Sigmoid colon (tissue), 7 donors: ENCODE measurements around the gene ARHGEF19. TPM values are rescaled to one million over a fixed set of nuclear protein-coding genes. Genes with fewer than 3 reads are reported as not detected.
A peak's percentile ranks its signal among the peaks of the same experiment; 100 is the strongest.

ENCODE experiments used
- DNase-seq: peaks from one replicate; pipeline ENCODE4 v3.0.0-alpha.2; 2019
- H3K27ac ChIP-seq, 4 donors: fragments of 200-600 bp; sonication (generic); one replicate each; pipeline ENCODE4 v1.5.1; 2016 to 2019; ENCODE audit warnings: mild to moderate bottlenecking in 1 of 4
- H3K27me3 ChIP-seq, 3 donors: fragments of 200-600 bp; sonication (generic); one replicate each; pipeline ENCODE4 v1.5.1; 2019; ENCODE audit warnings: mild to moderate bottlenecking in 1 of 3
- H3K36me3 ChIP-seq, 4 donors: fragments of 200-600 bp; sonication (generic); one replicate each; pipeline ENCODE4 v1.5.1; 2016 to 2019
- H3K4me1 ChIP-seq, 4 donors: fragments of 200-600 bp; sonication (generic); one replicate each; pipeline ENCODE4 v1.5.1; 2017 to 2019
- H3K4me3 ChIP-seq, 4 donors: fragments of 200-600 bp; sonication (generic); one replicate each; pipeline ENCODE4 v1.5.1; 2017 to 2019; ENCODE audit warnings: mild to moderate bottlenecking in 2 of 4, moderate library complexity in 1 of 4
- H3K9me3 ChIP-seq, 4 donors: fragments of 200-600 bp in 3 of 4; sonication (generic) in 3 of 4; one replicate each; pipeline versions ENCODE4 v1.5.1 to v1.6.1; 2013 to 2019
- CTCF ChIP-seq, 4 experiments: fragments of 450-650 bp in 3 of 4; fragments of 200-600 bp in 1 of 4; IDR thresholded peaks; one replicate each; pipeline ENCODE4 v1.5.1; 2016 to 2019; ENCODE audit warnings: antibody characterized with exemption in 4 of 4, mild to moderate bottlenecking in 3 of 4, moderate library complexity in 2 of 4
- EP300 ChIP-seq, 4 donors: sonication (generic); formaldehyde crosslinking; IDR thresholded peaks; one replicate each; pipeline ENCODE4 v1.6.1; 2017; ENCODE audit warnings: antibody characterized with exemption in 4 of 4
- POLR2A ChIP-seq, 2 donors: fragments of 450-650 bp; IDR thresholded peaks; one replicate each; pipeline ENCODE4 v1.6.1; 2016; ENCODE audit warnings: antibody characterized with exemption in 2 of 2, mild to moderate bottlenecking in 2 of 2, moderate library complexity in 2 of 2
- POLR2AphosphoS5 ChIP-seq, 4 donors: sonication (generic); formaldehyde crosslinking; IDR thresholded peaks; one replicate each; pipeline ENCODE4 v1.6.1; 2017; ENCODE audit warnings: antibody characterized with exemption in 4 of 4
- WGBS, 2 donors: extraction: QIAGEN DNeasy Blood & Tissue Kit; methylation state at CpG; one replicate each; pipeline ENCODE4 v1.1.7; 2013; 5-methylcytosine and 5-hydroxymethylcytosine counted together
- intact Hi-C: fragments of 100-400 bp; cut with DNase I; formaldehyde crosslinking; loops from one replicate; pipeline ENCODE4 v1.15.1; 2023
- polyA plus RNA-seq, 3 donors: library from polyadenylated mRNA; stranded (reverse); fragments of 200-250 nt; gene quantifications; one replicate each; pipeline ENCODE4 v1.2.3, GENCODE V29; 2013
- total RNA-seq, 4 donors: library from RNA; depleted of rRNA; stranded (reverse); fragments of >200 nt; gene quantifications; one replicate each; pipeline ENCODE4 v1.1.0, GENCODE V29; 2016
- donor health status: healthy with polysubstance abuse.
- donor health status: Bipolar disorder and iron deficiency.
- donor health status: healthy.

ARHGEF19 gene
- total RNA-seq: 1 to 10 TPM in 3 of 4 donors, not detected in 1; 2.5 to 4.4 (median 3.6) TPM
- 10 to 100 TPM in 1 of 3 donors, 1 to 10 TPM in 2; 2.5 to 10.8 (median 7.2) TPM for polyA plus RNA-seq

GRCh38 chr1:16212251-16212961, at the start of gene ARHGEF19:
TSS of gene ARHGEF19 (minus strand) at chr1:16212652. CDS start at chr1:16209054, 3,598 bp downstream.
- Histone ChIP-seq H3K4me1 (peaks cover 0 to 18% (median 13%) of the 10 kb centered on the region in 4 donors), H3K9me3 (no peaks in the 10 kb centered on the region), H3K36me3 (no peaks in the 10 kb centered on the region), H3K27me3 (no peaks in the 10 kb centered on the region), H3K4me3 (no peak within 1 kb of the TSS), H3K27ac (no peak within 1 kb of the TSS)
- intact Hi-C loops: no loop called here
- TF ChIP-seq CTCF (IDR thresholded peaks at IDR 0.05) (no peak), POLR2A (IDR thresholded peaks at IDR 0.05) (no peak), EP300 (IDR thresholded peaks at IDR 0.05) (no peak), POLR2AphosphoS5 (IDR thresholded peaks at IDR 0.05) (no peak)
- no peak for DNase-seq
- 10 to 49% methylated on average over 14 of the region's 14 CpGs for WGBS, 2 donors

- peaks cover 0 to 15% (median 5%) of the 10 kb centered on the region in 4 donors for H3K4me1 ChIP-seq
- no peaks in the 10 kb centered on the region for H3K9me3 ChIP-seq
- intact Hi-C loops: no loop called here
- 81 to 89% methylated on average over 1 of the region's 1 CpG for WGBS, 2 donors
- H3K27me3 ChIP-seq: no peaks in the 10 kb centered on the region
- no peak for DNase-seq
- no peaks in the 10 kb centered on the region for H3K36me3 ChIP-seq
- TF ChIP-seq CTCF (IDR thresholded peaks at IDR 0.05) (no peak), POLR2AphosphoS5 (IDR thresholded peaks at IDR 0.05) (no peak), POLR2A (IDR thresholded peaks at IDR 0.05) (no peak), EP300 (IDR thresholded peaks at IDR 0.05) (no peak)
- H3K27ac ChIP-seq: no peak overlapping the region
- H3K4me3 ChIP-seq: no peak overlapping the region
Observed at GRCh38 chr1:16262067-16262466, 49.6 kb upstream of the ARHGEF19 start.

GRCh38 chr1:16260814-16261213, 48.4 kb upstream of the ARHGEF19 start:
- peak overlapping the region in 2 of 4 donors; percentile 3 to 35 for H3K27ac ChIP-seq
- peaks cover 0 to 15% (median 5%) of the 10 kb centered on the region in 4 donors for H3K4me1 ChIP-seq
- DNase-seq: no peak
- H3K4me3 ChIP-seq: no peak overlapping the region
- no peaks in the 10 kb centered on the region for H3K27me3 ChIP-seq
- peaks cover 0 to 5% (median 3%) of the 10 kb centered on the region in 4 donors for H3K36me3 ChIP-seq
- intact Hi-C loops: no loop called here
- WGBS, 2 donors: 88 to 91% methylated on average over 1 of the region's 1 CpG
- no peaks in the 10 kb centered on the region for H3K9me3 ChIP-seq
- TF ChIP-seq CTCF (IDR thresholded peaks at IDR 0.05) (no peak), POLR2AphosphoS5 (IDR thresholded peaks at IDR 0.05) (no peak), EP300 (IDR thresholded peaks at IDR 0.05) (no peak), POLR2A (IDR thresholded peaks at IDR 0.05) (no peak)

- 95 to 98% methylated on average over 9 of the region's 9 CpGs for WGBS, 2 donors
- TF ChIP-seq POLR2A (IDR thresholded peaks at IDR 0.05) (no peak), POLR2AphosphoS5 (IDR thresholded peaks at IDR 0.05) (no peak), CTCF (IDR thresholded peaks at IDR 0.05) (no peak), EP300 (IDR thresholded peaks at IDR 0.05) (no peak)
- DNase-seq: no peak
- Histone ChIP-seq H3K9me3 (no peaks in the 10 kb centered on the region), H3K27ac (no peak overlapping the region), H3K36me3 (peaks cover 0 to 26% (median 12%) of the 10 kb centered on the region in 4 donors), H3K4me3 (no peak overlapping the region), H3K27me3 (no peaks in the 10 kb centered on the region), H3K4me1 (peaks cover 0 to 15% (median 5%) of the 10 kb centered on the region in 4 donors)
- intact Hi-C loops: no loop called here
Observed at GRCh38 chr1:16258591-16259135, 46.2 kb upstream of the ARHGEF19 start.
